Right lobe of liver (tissue), 4 donors: ENCODE measurements around the gene HOTAIR.

Experiments
- CTCF ChIP-seq, 4 donors: fragments of 200-600 bp in 3 of 4; fragments of 450-650 bp in 1 of 4; IDR thresholded peaks; one replicate each; pipeline versions ENCODE4 v1.5.1 to v1.8.0; 2016 to 2022; ENCODE audit warnings: antibody characterized with exemption in 4 of 4, mild to moderate bottlenecking in 2 of 4
- POLR2A ChIP-seq: fragments of 450-650 bp; IDR thresholded peaks from one replicate; pipeline ENCODE4 v1.6.1; 2017; ENCODE audit warnings: antibody characterized with exemption, mild to moderate bottlenecking
- donor health status: DM: no; HTN: no; CAD: no.
- donor health status: DM: no; HTN: no; CAD: no.
- donor health status: DM: no; HTN: yes; CAD: no.

GRCh38 chr12:53963434-53964314, 11.1 kb downstream of the HOTAIR start:
- TF ChIP-seq CTCF (IDR thresholded peaks at IDR 0.05) (no peak), POLR2A (no peak)
